ENCODE measurements around the gene C4BPA.

- TF ChIP-seq CTCF (IDR thresholded peaks at IDR 0.05 in 8 of 11, conservative IDR thresholded peaks at IDR 0.05 in 3 of 11) (no peak), POLR2AphosphoS5 (IDR thresholded peaks at IDR 0.05) (no peak)
These were observed 48.9 kb downstream of the C4BPA start for GRCh38 chr1:207152792-207153468.
